GM19023 (cell line): Measurements from ENCODE around the gene CELA1.

Source experiments
- ATAC-seq: cut with Tn5 transposase; IDR thresholded peaks from one replicate; pipeline ENCODE4 v1.9.1; 2021; ENCODE audit warnings: mild to moderate bottlenecking, moderate library complexity; ENCODE audit not compliant: unreplicated experiment

Gene CELA1

DNA sequence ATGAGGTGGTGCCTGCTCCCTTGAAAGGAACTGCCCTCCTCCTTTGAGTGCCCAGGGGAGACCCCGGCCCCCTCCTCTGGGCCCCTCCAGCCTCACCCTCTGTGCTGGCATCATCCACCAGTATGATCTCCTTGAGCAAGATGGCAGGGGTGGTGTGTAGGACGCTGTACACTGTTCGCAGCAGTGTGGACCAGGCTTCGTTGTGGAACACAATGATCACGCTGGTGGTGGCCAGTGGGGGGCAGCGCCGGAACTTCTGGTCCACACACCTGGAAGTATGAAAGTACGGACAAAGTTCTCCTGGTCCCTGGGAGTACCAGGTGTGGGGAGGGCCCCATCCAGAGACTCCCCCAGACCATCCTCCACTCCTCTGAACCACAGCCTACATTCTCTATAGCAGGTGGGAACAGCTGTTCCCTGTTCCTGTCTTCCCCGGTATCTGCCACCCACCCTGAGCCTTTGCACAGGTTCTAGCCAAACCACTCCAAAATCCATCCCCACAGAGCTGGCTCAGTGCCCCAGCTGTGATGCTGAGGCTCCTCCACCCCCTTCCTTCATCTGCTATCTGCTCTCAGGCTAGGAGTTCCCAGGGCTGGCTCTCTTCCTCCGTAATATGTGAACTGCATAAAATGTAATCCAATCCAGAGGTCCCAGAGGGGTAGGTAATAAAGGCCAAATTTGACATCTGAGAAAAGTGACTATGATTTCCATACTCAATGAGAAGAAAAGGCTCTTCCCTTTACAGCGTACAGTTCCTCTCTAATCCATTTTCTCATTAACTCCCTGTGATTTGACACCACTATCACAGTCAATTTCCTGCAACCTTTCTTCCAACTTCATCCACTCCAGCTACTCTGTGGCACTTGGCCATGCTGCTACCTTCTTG, 30.9 kb upstream of the CELA1 start:
- ATAC-seq: no peak

DNA sequence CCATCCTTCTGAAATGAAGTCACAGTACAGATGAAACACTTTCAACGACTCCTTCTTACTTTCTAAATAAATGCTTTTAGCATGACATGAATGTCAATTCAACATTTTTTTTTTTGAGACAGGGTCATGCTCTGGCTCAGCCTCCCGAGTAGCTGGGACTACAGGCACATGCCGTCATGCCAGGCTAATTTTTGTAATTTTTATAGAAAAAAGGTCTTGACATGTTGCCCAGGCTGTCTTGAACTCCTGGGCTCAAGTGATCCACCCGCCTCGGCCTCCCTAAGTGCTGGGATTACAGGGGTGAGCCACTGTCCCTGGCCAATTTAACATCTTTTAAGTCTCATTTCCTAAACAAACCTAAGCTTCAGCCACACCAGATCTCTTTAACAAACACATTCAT, 28.4 kb upstream of the CELA1 start:
- no peak for ATAC-seq

DNA sequence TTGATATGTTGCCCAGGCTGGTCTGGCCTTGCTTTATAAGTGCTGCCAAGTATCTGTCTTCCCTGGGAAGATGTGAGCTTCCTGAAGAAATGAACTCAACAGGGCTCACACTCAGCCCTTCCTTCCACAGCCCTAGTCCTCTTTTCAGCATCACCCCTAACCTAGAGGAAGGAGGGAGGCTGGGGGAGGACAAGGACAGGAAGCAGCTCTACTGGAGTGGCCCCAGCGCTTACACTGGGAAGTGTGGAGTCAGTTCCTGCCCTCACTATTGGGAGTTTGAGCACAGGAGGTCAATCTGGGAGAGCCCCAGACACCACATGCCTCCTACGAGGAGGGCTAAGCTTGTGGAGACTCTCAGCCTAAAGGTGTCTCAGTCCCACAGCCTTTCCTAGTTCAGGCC, 27.9 kb upstream of the CELA1 start:
- no peak for ATAC-seq

DNA sequence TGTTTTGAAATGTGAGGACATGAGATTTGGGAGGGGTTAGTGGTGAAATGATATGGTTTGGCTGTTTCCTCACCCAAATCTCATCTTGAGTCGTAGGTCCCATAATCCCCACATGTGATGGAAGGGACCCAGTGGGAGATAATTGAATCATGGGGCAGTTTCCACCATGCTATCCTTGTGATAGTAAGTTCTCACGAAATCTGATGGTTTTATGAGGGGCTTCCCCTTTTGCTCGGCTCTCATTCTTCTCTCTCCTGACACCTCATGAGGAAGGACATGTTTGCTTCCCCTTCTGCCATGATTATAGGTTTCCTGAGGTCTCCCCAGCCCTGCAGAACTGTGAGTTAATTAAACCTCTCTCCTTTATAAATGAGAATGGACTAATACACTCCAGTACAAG, 26.7 kb upstream of the CELA1 start:
- ATAC-seq: no peak

DNA sequence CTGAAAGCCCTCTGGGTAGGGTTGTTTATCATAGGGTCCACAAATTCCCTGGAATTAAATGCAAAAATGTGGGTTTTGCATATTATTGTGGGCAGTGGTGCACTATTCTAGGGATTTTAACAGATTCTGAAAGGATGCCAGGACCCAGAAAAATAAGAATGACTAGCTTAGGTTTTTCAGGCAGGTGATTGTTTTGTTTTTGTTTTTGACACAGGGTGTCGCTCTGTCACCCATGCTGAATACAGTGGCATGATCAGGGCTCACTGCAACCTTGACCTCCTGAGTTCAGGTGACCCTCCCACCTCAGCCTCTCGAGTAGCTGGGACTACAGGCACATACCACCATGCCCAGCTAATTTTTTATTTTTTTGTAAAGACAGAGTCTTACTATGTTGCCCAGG, 25.5 kb upstream of the CELA1 start:
- no peak for ATAC-seq

DNA sequence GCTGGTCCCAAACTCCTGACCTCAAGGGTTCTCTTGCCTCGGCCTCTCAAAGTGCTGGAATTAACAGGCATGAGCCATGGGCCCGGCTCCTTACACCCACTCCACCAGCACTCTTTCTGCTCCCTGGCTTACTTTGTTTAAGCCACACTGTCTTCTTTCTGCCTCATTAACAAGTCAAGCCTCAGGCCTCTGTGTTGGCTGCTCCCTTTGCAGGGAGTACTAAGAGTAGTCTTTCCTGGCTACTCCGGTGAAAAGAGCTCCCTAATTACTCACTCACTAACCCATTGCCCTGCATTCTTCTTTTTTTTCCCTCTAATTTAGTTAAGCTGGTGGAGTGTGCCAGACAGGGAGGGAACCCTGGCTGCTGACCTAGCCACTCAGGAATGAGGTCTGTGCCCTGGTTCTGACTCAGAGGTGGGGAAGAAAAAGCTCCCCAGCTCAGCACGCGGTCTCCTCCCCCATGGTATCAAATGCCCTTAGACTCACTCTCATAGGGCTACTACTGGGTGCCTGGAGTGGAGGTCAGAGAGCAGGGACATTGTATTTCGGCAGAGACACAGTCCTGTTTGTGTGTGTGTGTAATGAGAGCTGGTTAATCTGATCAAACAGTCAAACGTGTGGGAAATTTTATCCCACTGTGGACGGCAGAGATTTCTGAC, 24.9 kb upstream of the CELA1 start:
- no peak for ATAC-seq

DNA sequence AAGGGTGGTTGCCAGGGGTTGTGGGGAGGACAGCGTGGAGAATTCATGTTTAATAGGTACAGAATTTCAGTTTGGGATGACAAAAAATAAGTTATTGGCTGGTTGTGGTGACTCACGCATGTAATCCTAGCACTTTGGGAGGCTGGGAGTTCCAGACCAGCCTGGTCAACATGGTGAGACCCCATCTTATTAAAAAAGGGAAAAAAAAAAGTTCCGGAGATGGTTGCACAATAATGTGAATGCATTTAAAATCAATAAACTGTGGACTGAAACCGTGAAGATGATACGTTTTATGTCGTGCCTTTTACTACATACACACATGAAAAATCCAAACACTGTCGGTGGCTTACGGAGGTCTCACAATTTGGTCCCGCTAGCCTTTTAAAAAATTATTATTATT, 24.2 kb upstream of the CELA1 start:
- ATAC-seq: no peak

DNA sequence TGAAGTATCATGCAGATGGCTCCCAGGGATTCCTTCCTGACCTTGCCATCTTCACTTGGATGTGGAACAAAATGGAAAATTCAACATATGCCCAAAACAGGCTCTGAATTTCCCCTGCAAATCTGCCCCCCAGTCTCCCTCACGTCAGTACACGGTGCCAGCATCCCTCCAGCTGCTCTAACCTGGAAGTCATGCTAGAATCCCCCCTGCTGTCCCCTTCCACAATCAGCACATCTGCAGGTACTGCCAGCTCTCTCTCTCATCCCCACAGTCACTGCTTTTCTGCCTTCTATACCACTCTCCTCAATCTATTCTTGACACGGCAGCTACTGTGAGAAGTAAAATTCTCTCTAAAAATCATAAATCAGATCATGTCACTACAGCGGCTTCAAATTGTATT, 23.1 kb upstream of the CELA1 start:
- no peak for ATAC-seq

DNA sequence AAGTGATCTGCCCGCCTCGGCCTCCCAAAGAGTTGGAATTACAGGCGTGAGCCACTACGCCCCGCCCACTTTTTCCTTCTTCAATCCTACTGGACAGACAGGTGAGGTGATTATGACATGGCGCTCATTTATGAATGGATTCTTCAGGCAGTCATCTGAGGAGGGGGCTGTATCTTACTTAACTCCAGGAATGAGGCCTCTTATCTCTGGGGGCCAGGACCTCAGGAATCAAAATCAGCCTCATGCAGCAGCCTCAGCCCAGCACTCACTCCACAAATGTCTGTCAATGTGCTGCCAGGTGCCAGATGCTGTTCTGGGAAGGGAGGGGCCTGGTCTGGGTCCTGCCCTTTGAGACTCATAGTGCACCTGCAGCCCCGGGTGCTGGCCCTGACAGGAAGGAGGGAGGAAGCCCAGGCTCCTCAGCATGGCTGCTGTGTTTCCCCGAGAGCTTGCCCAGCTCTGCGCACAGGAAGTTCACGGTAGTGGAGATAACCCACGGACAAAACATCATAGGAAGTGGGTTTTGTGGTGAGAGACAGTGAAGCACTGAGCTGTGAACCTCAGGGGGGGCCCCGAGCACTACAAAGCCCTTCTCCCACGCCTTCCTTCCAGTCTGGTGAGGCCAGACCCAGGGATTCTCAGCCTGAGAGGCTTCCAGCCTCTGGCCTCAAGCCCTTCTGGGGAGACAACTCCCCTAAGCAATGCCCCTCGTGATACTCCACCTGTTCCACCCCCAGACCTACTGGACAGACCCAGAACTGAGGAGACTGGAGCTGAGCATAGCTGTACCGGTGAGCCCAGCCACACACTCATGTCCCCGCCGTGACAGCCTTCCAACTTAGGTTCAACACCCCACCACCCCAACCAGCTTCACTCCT, 22.4 kb upstream of the CELA1 start:
- ATAC-seq: peak; percentile 97

DNA sequence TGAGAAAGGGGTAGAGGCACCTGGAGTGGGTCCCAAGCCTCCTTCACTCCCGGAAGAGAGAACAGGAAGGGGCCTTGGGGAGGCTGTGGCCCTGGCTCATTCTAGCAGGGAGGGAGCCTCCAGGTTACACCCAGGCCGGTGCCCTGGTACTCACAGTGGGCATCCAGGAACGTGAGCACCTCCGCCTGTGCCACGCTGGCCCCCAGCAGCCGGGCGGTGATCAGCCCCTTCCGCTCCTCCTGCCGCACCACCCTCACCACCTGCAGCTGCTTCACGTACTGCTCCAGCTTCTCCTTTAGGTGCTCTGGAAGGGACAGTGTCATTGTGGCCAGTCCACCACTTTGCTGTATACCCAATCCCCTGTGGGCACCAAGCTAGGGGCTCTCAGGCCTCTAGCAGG, 18.8 kb upstream of the CELA1 start:
- no peak for ATAC-seq

DNA sequence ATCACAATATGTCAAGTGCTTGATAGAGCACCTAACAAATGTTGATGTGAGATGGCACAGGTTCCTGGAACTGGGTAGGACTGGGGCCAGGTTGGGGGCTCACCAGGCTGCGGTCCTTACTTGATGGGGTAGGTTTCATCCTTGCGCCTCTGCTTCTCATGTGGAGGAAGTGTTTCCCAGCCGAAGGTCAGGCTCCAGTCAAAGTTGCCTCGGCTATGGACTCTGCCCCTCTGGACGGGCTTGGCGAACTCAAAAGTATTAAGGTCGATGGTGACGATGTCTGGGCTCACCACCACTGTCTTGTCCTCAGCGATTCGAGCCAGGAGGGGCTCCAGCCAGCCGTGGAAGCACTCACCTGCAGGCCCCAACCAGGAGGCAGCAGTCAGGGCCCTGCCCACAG, 17.5 kb upstream of the CELA1 start:
- no peak for ATAC-seq

DNA sequence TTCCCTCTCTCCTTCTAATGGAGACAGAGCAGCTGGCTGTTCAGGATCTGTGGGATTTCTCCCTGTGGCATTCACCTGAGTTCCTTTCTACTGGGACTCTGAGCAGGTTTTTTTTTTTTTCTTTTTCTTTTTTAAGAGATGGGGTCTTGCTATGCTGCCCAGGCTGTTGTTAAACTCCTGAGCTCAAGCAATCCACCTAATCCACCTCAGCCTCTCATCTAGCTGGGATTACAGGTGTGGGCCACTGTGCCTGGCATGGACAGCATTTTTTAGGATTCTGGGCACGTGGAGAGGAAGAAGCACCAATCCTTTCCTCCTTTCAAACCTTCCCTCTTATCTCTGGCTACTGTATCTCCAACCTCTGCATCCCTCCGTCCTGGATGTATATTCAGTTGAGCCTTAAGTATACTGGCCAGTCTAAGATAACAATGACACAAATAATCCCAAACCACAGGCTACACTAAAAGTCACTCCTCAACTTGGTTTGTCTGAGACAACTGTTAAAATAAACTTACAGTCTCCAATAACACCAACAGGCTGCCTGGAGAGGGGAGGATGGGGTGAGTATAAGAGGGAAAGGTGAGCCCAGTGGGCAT, 16.4 kb upstream of the CELA1 start:
- ATAC-seq: no peak

DNA sequence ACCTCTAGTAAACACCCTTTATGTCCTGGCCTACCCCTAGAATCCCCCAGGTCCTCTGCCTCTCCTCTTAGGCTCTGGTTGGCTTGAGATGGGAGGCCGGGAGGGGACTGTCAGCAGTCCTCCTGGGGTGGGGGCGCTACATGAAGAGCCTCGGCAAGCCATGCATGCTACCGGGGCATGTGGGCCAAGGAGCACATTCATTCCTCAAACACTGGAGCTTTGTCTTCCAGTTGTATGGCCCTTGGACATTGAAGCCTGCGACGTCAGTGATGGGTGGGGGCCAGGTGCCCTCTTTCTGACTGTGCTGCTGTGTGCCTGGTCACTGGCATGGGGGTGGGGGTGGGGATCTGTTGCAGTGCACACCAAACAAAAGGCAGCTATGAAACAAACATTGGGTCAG, 15.8 kb upstream of the CELA1 start:
- no peak for ATAC-seq

DNA sequence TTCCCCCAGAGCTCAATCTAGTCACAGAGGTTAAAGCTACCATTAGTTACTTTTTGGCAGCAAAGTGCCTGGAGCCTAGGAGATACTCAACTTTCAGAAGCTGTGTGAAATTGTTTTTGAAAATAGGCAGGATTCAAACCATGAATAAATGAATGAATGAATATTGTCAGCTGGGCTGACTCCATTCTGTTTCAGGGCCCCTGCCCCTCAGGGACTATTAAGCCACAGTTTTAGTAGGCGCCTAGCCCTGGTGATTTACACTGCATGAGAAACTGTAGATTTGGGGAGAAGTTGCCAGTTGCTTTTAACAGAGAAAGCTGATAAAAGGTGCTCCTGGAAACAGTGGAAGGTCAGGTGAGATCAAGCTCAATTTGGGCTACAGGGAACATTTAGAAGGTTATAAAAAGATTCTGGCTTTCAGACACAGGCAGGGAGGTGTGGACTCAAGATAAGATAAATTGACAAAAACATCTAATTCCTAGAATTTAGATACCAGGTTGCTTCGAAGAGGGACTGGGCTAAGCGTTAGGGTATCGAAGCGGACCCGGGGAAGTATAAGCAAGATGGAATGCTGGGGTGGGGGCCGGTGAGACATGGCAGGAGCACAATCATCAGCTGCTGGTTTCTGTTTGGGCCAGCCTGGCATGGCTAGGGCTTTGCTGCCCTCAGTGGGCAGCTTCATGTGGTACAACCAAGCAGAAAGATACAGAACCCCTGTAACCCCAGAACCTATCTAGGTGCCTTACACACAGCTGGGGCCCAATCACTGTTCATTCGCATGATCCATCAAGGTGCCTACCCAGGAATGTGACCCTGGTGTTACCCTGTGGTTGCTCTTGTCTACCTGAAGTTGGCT, 14.9 kb upstream of the CELA1 start:
- no peak for ATAC-seq

DNA sequence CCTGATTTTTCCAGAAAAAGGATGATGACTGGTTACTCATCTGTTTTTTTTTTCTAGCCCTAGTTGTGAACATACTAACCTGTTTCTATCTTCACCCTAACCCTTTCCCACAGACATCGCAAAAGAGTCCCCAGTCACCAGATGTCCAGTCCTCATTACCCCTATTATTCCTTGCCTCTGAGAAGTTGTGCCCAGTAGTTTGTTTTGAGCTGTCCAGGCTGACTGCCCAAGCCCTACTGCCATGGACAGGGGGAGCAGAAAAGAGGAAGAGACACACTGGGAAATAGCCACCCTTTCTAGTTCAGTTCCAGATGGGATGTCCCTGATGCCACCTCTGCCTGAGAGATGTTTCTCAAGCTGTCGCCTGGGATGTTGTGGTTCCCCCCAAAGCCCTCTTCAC, 13.8 kb upstream of the CELA1 start:
- no peak for ATAC-seq

DNA sequence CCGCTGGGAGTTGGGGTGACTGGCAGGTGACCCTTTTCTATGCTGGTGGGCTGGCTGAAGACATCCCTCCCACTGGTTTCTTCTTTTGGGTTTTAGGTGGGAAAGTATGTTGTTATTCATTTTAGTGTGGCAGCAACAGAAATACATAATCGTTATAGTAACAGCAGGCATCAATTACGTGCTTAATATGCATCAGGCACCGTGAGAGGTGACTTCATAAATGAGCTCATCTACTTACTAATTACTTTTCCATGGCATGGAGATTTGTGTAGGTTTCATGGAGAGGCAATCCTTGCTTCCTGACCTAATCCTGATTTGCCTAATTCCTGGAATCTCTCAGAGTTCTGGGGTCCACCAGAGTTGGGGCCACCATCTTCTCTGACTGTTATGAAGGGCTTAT, 13.4 kb upstream of the CELA1 start:
- ATAC-seq: no peak

DNA sequence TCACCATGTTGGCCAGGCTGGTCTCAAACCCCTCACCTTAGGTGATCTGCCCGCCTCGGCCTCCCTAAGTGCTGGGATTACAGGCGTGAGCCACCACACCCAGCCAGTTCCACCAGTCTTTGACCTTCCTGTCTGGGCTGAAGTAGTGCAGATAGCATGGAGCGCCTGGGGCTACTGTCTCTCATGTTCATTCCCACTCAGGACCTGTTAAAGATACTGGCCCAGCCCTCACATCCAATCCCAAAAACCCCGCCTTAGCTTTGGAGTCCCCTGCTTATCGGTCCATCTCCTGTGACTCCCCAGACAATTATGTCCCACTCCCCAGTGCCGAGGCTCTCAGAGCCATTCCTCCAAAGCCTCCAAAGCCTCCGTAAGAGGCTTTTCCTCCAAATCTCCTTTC, 12.0 kb upstream of the CELA1 start:
- no peak for ATAC-seq

DNA sequence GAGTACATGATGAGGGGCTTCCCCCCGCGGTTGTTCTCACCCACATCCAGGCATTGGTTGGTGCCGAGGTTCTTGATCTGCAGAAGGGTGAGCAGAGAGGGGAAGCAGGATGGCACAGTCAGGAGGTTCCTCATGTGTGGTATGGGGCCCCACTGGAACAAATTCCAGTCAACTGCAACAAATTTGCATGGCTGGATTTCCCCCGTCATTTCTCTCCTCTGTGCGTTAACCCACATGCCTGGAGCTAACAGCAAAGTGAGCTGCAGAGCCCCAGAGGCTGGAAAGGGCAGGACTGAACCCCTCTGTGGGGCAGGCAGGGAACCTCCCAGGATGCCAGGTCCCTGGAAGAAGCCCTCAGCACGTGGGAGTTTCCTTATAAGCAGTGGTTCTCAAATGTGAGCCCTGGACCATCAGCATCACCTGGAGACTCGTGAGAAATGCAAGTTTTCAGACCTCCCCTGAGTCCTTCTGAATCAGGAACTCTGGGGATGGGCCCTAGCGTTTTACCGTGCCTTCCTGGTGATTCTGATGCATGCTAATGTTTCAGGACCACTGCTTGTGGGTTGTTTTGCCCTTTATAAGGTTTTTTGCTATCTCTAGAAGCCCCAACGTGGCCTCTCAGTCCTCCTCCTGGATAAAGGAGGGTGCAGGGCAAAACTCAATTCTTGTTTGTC, 11.0 kb upstream of the CELA1 start:
- peak; percentile 62 for ATAC-seq

DNA sequence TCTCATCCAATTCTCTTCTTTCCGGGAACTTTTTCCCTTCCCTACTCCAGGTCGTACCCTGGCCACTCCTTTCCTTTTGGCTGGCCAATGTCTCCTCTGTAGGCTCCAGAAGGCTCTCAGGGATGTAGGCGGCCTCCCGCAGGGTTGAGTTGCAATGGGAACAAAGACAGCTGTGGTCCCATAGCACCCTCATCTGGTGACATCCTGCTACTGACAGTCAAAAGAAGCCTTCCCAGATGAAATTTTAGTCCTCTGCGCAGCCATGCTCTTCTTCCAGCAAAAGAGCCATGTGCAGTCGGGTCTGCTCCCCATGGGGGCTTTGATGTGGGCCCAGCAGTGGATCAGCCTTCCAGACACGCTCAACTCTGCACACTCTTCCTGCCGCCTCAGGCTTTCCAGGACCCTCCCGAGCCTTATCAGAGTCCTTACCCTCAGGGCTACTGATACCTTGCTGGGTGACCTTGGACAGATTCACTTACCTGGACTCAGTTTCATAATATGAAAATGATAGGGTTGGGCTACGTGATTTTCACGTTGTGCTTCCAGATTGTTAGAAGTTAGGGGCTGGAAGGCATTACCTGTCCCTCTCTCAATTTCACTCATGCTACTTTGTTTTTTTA, 5.5 kb upstream of the CELA1 start:
- no peak for ATAC-seq
